C4-2B (cell line): ENCODE measurements around the gene ABHD4.
A peak's percentile ranks its signal among the peaks of the same experiment; 100 is the strongest.
"Not testable (repeated sequence)": the region's sequence is repeated elsewhere in the genome, so short reads cannot be mapped to it uniquely, and the experiment has no call there.

Experiments used
- H3K27ac ChIP-seq: fragments of 450-650 bp; 2 replicates; pipeline ENCODE4 v1.5.1; 2017
- CTCF ChIP-seq: fragments of 450-650 bp; conservative IDR thresholded peaks from 2 replicates; pipeline ENCODE4 v1.5.1; 2017; ENCODE audit warnings: mild to moderate bottlenecking
- ZFX ChIP-seq: fragments of 450-650 bp; IDR thresholded peaks from 2 replicates; pipeline ENCODE4 v1.6.1; 2017

ABHD4 gene

GRCh38 chr14:22583994-22584393 lies 14.1 kb upstream of the ABHD4 start:
- no peak overlapping the region for H3K27ac ChIP-seq
- TF ChIP-seq ZFX (no peak), CTCF (no peak)

DNA sequence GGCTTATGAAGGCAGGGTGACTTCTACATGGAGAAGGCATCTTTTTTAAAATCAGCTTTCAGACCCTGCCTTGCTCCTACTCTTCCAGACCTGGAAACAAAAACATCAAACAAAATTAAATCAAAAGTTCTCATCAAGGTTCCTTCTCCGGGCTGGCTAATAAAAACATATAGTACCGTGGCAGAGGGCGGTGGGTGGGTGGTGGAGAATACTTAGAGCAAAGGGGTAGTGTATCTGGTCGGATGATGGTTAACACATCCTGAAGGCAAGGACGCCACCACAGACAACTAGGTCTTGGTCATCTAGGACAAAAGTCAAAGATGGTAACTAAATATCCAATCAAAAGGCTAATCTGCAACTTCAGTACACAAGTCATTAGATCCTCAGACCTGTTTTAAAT lies 10.9 kb upstream of the ABHD4 start:
- no peak overlapping the region for H3K27ac ChIP-seq
- TF ChIP-seq CTCF: no peak
- TF ChIP-seq ZFX: no peak

GRCh38 chr14:22587677-22588422 lies 10.2 kb upstream of the ABHD4 start:
- not testable (repeated sequence) for H3K27ac ChIP-seq

DNA sequence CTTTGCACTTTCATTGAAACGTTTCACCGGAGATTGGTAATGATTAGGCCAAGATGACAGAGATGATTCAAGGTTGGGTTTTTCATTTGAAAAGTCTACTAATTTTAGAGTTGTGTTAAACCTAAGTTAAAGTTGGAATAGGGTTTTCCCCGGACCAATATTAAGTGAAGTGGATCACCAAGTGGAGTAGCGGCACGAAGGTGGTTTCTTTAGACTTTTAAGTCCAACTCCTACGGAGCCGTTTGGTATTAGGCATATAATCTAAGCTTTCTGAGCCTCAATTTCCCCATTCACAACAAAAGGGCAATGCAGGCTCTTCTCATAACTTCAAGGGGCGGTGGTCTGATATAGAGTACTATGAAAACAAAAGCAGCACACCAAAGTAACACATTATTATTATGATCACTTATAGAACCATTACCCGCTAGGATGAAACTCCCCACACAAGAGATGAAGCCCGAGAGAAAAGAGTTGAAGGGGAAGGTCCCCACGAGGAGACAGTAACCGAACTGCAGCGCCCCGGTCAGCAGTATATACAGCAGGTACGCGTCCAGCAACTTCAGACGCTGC lies 9.5 kb upstream of the ABHD4 start:
- TF ChIP-seq CTCF: no peak
- TF ChIP-seq ZFX: no peak
- peak overlapping the region; percentile 69 for H3K27ac ChIP-seq

DNA sequence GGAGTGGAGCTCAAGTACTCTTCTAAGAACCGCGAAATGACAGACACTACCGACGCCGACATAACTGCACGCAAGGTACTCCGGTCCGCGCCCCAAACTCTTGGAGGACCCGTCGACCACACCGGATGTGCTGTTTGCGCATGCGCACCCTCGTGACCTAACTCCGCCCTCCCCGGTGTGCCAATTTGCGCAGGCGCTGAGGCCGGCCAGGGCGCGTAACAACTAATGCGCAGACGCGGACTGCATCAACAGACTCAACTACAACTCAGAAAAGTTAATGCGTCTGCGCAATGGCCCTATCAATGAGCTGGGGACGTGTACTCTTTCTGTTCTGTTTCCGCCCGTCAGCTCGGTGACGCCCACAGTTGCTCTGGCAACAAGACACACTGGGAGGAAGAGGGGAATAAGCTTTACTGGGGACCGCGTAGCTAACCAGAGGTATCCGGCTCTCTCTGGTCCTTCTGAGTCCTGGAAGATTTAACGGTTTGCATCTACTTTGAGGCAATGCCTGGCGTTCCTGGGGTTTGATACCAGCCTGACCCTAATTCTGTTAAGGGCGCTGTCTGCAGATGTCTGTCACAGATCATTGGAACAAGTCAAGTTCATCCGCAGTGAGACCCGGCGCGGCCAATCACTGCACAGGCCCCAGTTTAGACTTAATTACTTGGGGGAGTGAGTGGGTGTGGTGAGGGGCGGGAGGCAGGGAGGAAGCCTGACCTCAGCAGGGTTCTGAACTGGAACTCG lies 8.8 kb upstream of the ABHD4 start, which contains the start of gene DAD1:
DAD1 (minus strand) TSS at position 129 of the 744 bp plus-strand sequence; CDS start at position 62, 67 bp downstream.
- H3K27ac ChIP-seq: peak within 1 kb of the TSS; percentile 69
- TF ChIP-seq CTCF: no peak
- no peak for TF ChIP-seq ZFX

- no peak overlapping the region for H3K27ac ChIP-seq
- no peak for TF ChIP-seq CTCF
- no peak for TF ChIP-seq ZFX
These were observed 4.9 kb upstream of the ABHD4 start for GRCh38 chr14:22593189-22593588.

DNA sequence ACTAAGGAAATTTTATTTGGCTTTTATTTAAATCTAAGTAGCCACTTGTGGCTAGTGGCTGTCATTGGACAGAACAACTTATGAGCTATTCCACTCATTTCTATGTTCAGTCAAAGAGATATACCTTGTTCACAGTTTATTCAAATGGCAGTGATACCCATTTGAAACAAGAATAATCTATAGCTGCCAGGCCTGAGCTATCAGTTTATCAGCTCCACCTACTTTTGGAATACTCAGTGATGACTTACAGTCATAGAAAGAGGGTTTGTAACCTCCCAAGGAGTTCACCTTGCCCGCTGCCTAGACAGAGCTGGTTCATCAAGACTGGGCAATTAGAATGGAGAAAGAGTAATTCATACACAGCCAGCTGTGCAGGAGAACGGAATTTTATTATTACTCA lies 4.5 kb upstream of the ABHD4 start:
- H3K27ac ChIP-seq: no peak overlapping the region
- TF ChIP-seq CTCF: no peak
- no peak for TF ChIP-seq ZFX
